H1 (cell line): ENCODE measurements around the gene PEX14. TPM values are rescaled to one million over a fixed set of nuclear protein-coding genes. Genes with fewer than 3 reads are reported as not detected.

ENCODE experiments used
- CTCF ChIA-PET: fragments of 300-600 bp; sonication (Branson Sonifier 250); formaldehyde crosslinking; loops from one replicate; lab custom pipeline; 2021; ENCODE audit not compliant: partially characterized antibody; lab: Charles Lee
- POLR2A ChIA-PET: fragments of 300-600 bp; sonication (Branson Sonifier 250); formaldehyde crosslinking; loops from one replicate; lab custom pipeline; 2021; ENCODE audit warnings: inconsistent platforms; ENCODE audit not compliant: partially characterized antibody; lab: Charles Lee
- DNase-seq, 2 experiments: peaks; one replicate each; pipeline versions ENCODE4 v3.0.0 to v3.0.0-alpha.2; 2010 to 2022; ENCODE audit warnings: low spot score in 2 of 2, low read depth in 1 of 2, mixed read lengths in 1 of 2
- FAIRE-seq: peaks from 2 replicates; lab custom pipeline; 2011; peaks lifted over from hg19 to GRCh38; lab: Jason Lieb, UNC
- H2AFZ ChIP-seq: 2 replicates; pipeline ENCODE4 v1.8.1; 2012; ENCODE audit warnings: low read length, inconsistent platforms
- H2AK5ac ChIP-seq: 2 replicates; pipeline ENCODE4 v1.6.1; 2013; ENCODE audit warnings: low read depth, low read length
- H2BK120ac ChIP-seq: replicated peaks from 2 replicates; pipeline ENCODE3; 2013; ENCODE audit warnings: low read depth, low read length, inconsistent platforms
- H2BK12ac ChIP-seq: 2 replicates; pipeline ENCODE4 v1.6.1; 2013; ENCODE audit warnings: low read depth, low read length
- H2BK15ac ChIP-seq: 2 replicates; pipeline ENCODE4 v1.6.1; 2013; ENCODE audit warnings: low read length
- H2BK20ac ChIP-seq: 2 replicates; pipeline ENCODE4 v1.6.1; 2013; ENCODE audit warnings: low read length
- H2BK5ac ChIP-seq: 2 replicates; pipeline ENCODE4 v1.6.1; 2013; ENCODE audit warnings: low read depth, low read length
- H3K14ac ChIP-seq: 2 replicates; pipeline ENCODE4 v1.6.1; 2013; ENCODE audit warnings: inconsistent platforms; ENCODE audit not compliant: insufficient read length
- H3K18ac ChIP-seq: 2 replicates; pipeline ENCODE4 v1.6.1; 2013; ENCODE audit warnings: low read length; ENCODE audit errors: extremely low read depth
- H3K23ac ChIP-seq: 2 replicates; pipeline ENCODE4 v1.6.1; 2013; ENCODE audit warnings: inconsistent platforms; ENCODE audit not compliant: insufficient read length
- H3K23me2 ChIP-seq: 2 replicates; pipeline ENCODE4 v1.6.1; 2013; ENCODE audit warnings: low read depth, low read length
- H3K27ac ChIP-seq: 2 replicates; pipeline ENCODE4 v1.6.1; 2011; ENCODE audit warnings: low read depth, low read length, inconsistent platforms
- H3K27me3 ChIP-seq, 4 experiments: replicated peaks in 1 of 4; 1 replicate in 1 of 4; 2 replicates in 3 of 4; pipeline versions ENCODE4 v1.6.1 to v1.8.1; 2011 to 2013; ENCODE audit warnings: low read length in 3 of 4, mild to moderate bottlenecking in 3 of 4, inconsistent platforms in 2 of 4, mixed read lengths in 2 of 4, moderate library complexity in 1 of 4; ENCODE audit not compliant: control insufficient read depth in 3 of 4, insufficient read depth in 3 of 4; ENCODE audit errors: extremely low read depth in 1 of 4
- H3K36me3 ChIP-seq, 4 experiments: 2 replicates each; pipeline versions ENCODE4 v1.6.1 to v1.8.1; 2011 to 2013; ENCODE audit warnings: mild to moderate bottlenecking in 4 of 4, low read length in 3 of 4, moderate library complexity in 2 of 4, control low read depth in 1 of 4, inconsistent platforms in 1 of 4; ENCODE audit not compliant: insufficient read depth in 4 of 4, control insufficient read depth in 2 of 4
- H3K4ac ChIP-seq: replicated peaks from 2 replicates; pipeline ENCODE3; 2013; ENCODE audit warnings: low read length, low read depth, mixed read lengths, inconsistent platforms; ENCODE audit not compliant: insufficient read length
- H3K4me1 ChIP-seq, 4 experiments: replicated peaks in 1 of 4; 1 replicate in 1 of 4; 2 replicates in 3 of 4; pipeline versions ENCODE4 v1.6.1 to v1.8.1; 2011 to 2013; ENCODE audit warnings: low read length in 3 of 4, inconsistent platforms in 2 of 4, mixed read lengths in 1 of 4; ENCODE audit not compliant: insufficient read depth in 4 of 4, control insufficient read depth in 3 of 4
- H3K4me2 ChIP-seq, 2 experiments: 2 replicates each; pipeline versions ENCODE4 v1.6.1 to v1.8.1; 2011 to 2013; ENCODE audit warnings: low read depth in 2 of 2, low read length in 2 of 2, control low read depth in 1 of 2, inconsistent platforms in 1 of 2, mild to moderate bottlenecking in 1 of 2; ENCODE audit not compliant: insufficient read depth in 1 of 2
- H3K4me3 ChIP-seq, 4 experiments: fragments of 200-600, 300-600 bp in 1 of 4; sonication (generic), shearing (Covaris generic), sonication (Bioruptor Twin) in 1 of 4; 2 replicates each; pipeline versions ENCODE4 v1.5.1 to v1.8.1; 2011 to 2016; ENCODE audit warnings: low read length in 4 of 4, low read depth in 3 of 4, control low read depth in 2 of 4, inconsistent platforms in 2 of 4, mild to moderate bottlenecking in 2 of 4, mixed read lengths in 1 of 4, moderate library complexity in 1 of 4; ENCODE audit not compliant: insufficient read depth in 2 of 4; ENCODE audit errors: extremely low read depth in 1 of 4
- H3K56ac ChIP-seq: replicated peaks from 2 replicates; pipeline ENCODE3; 2013; ENCODE audit warnings: low read depth, mild to moderate bottlenecking, mixed read lengths, low read length, inconsistent platforms; ENCODE audit not compliant: insufficient read length
- H3K79me1 ChIP-seq: 2 replicates; pipeline ENCODE4 v1.6.1; 2013; ENCODE audit warnings: low read depth, low read length, control low read depth
- H3K79me2 ChIP-seq, 2 experiments: 2 replicates each; pipeline versions ENCODE4 v1.6.1 to v1.8.1; 2012 to 2013; ENCODE audit warnings: low read length in 2 of 2, mild to moderate bottlenecking in 2 of 2, inconsistent platforms in 1 of 2; ENCODE audit not compliant: insufficient read depth in 2 of 2, control insufficient read depth in 1 of 2
- H3K9ac ChIP-seq, 4 experiments: replicated peaks in 1 of 4; 1 replicate in 1 of 4; 2 replicates in 3 of 4; pipeline versions ENCODE4 v1.6.1 to v1.8.1; 2011 to 2013; ENCODE audit warnings: low read depth in 3 of 4, low read length in 3 of 4, control low read depth in 2 of 4, mild to moderate bottlenecking in 2 of 4, moderate library complexity in 2 of 4, inconsistent platforms in 1 of 4; ENCODE audit errors: extremely low read depth in 1 of 4
- H3K9me3 ChIP-seq, 2 experiments: 2 replicates each; pipeline versions ENCODE4 v1.6.1 to v1.8.1; 2012 to 2013; ENCODE audit warnings: mild to moderate bottlenecking in 2 of 2, moderate library complexity in 2 of 2, control low read depth in 1 of 2, inconsistent platforms in 1 of 2, low read depth in 1 of 2, low read length in 1 of 2, mixed read lengths in 1 of 2; ENCODE audit not compliant: insufficient read depth in 2 of 2
- H4K20me1 ChIP-seq, 2 experiments: replicated peaks in 1 of 2; 2 replicates each; pipeline versions ENCODE3 to v1.8.1; 2011 to 2013; ENCODE audit warnings: inconsistent platforms in 2 of 2, low read length in 2 of 2, mild to moderate bottlenecking in 1 of 2; ENCODE audit not compliant: insufficient read depth in 2 of 2, control insufficient read depth in 1 of 2
- H4K5ac ChIP-seq: 2 replicates; pipeline ENCODE4 v1.6.1; 2013; ENCODE audit warnings: low read length, low read depth, mixed read lengths, inconsistent platforms; ENCODE audit not compliant: insufficient read length
- H4K8ac ChIP-seq: 2 replicates; pipeline ENCODE4 v1.8.0; 2013; ENCODE audit warnings: mild to moderate bottlenecking, moderate library complexity, low read length, inconsistent platforms; ENCODE audit not compliant: insufficient read depth; ENCODE audit errors: extremely low read depth
- H4K91ac ChIP-seq: replicated peaks from 2 replicates; pipeline ENCODE3; 2013; ENCODE audit warnings: low read length, mixed read lengths, inconsistent platforms; ENCODE audit not compliant: insufficient read length
- BCL11A ChIP-seq, 2 experiments: IDR thresholded peaks; one replicate each; pipeline ENCODE4 v1.6.1; 2011; ENCODE audit warnings: low read depth in 2 of 2, low read length in 2 of 2, mild to moderate bottlenecking in 2 of 2
- JUND ChIP-seq: IDR thresholded peaks from 2 replicates; pipeline ENCODE4 v1.6.1; 2011; ENCODE audit warnings: mild to moderate bottlenecking, improper control_type of control experiment, low read length
- MAFK ChIP-seq: IDR thresholded peaks from 2 replicates; pipeline ENCODE4 v1.6.1; 2012; ENCODE audit warnings: low read depth, mild to moderate bottlenecking, improper control_type of control experiment, low read length
- MAX ChIP-seq: IDR thresholded peaks from 2 replicates; pipeline ENCODE4 v1.6.1; 2012; ENCODE audit warnings: inconsistent platforms
- RAD21 ChIP-seq, 2 experiments: IDR thresholded peaks in 1 of 2; conservative IDR thresholded peaks in 1 of 2; 2 replicates each; pipeline ENCODE4 v1.6.1; 2011; ENCODE audit warnings: low read depth in 2 of 2, low read length in 2 of 2, improper control_type of control experiment in 1 of 2, inconsistent platforms in 1 of 2, mild to moderate bottlenecking in 1 of 2, moderate library complexity in 1 of 2
- SAP30 ChIP-seq: fragments of 300-600 bp; sonication (generic); IDR thresholded peaks from 2 replicates; pipeline ENCODE4 v1.7.1; 2012; ENCODE audit warnings: low read length, moderate library complexity, mild to moderate bottlenecking, inconsistent platforms; ENCODE audit not compliant: insufficient read depth, insufficient replicate concordance
- SIRT6 ChIP-seq: IDR thresholded peaks from one replicate; pipeline ENCODE4 v1.7.1; 2012; ENCODE audit warnings: low read length, inconsistent platforms
- SIX5 ChIP-seq: IDR thresholded peaks from 2 replicates; pipeline ENCODE4 v1.6.1; 2011; ENCODE audit warnings: mild to moderate bottlenecking, low read depth, low read length
- SUZ12 ChIP-seq: fragments of 200-600 bp; sonication (generic); IDR thresholded peaks from 2 replicates; pipeline ENCODE4 v1.6.1; 2012; ENCODE audit warnings: mild to moderate bottlenecking, inconsistent platforms, low read length, moderate library complexity, mixed read lengths
- ZNF274 ChIP-seq: IDR thresholded peaks from 2 replicates; pipeline ENCODE4 v1.7.0; 2012; ENCODE audit warnings: low read length, borderline replicate concordance; ENCODE audit errors: extremely low read depth
- WGBS, 2 experiments: shearing (Covaris generic) in 1 of 2; methylation state at CpG; one replicate each; pipeline versions ENCODE4 v1.1.6 to v1.1.7; 2013 to 2015; ENCODE audit warnings: low lambda C conversion rate in 2 of 2, mixed read lengths in 2 of 2, inconsistent platforms in 1 of 2, low coverage in 1 of 2, missing lambda C conversion rate in 1 of 2; ENCODE audit not compliant: insufficient replicate concordance in 2 of 2, insufficient coverage in 1 of 2, insufficient read length in 1 of 2; ENCODE audit errors: extremely low coverage in 1 of 2, missing lambda C conversion rate in 1 of 2; 5-methylcytosine and 5-hydroxymethylcytosine counted together
- polyA plus RNA-seq, 7 experiments: library from polyadenylated mRNA; depleted of rRNA in 3 of 7; stranded (reverse) in 5 of 7; unstranded in 2 of 7; fragments of >200 nt in 5 of 7; fragments of 200-250 nt in 2 of 7; gene quantifications; 1 replicate in 5 of 7; 2 replicates in 1 of 7; 4 replicates in 1 of 7; pipeline versions ENCODE4 v1.2.1 to v1.2.3, GENCODE V29; 2011 to 2013; ENCODE audit warnings: missing spikeins in 2 of 7, mixed read lengths in 2 of 7
- total RNA-seq: library from RNA; stranded (reverse); fragmentation: NEBNext Ultra II Directional; extraction: Animal tissue kit (Norgen Biotek cat#: 25700); gene quantifications from 2 replicates; pipeline ENCODE4 v1.2.1, GENCODE V29; 2021

The PEX14 gene
- total and polyA plus RNA-seq, 2 of the 8 experiments (the other 6 are each of a cell fraction or from before 2014, with no cell fraction given), result 13.0 to 19.8 TPM

- Histone ChIP-seq H2AK5ac (peak overlapping the region; percentile 86; the same call in 1 of the 2 replicates), H3K56ac (no peak overlapping the region), H4K91ac (no peak overlapping the region), H3K36me3 (no peaks in the 10 kb centered on the region), H2BK15ac (0 out of 2 replicates have a peak overlapping the region, but pooled peaks have one; percentile 61), H3K4me2 (no peak overlapping the region; a peak in 1 of 4 replicates), H3K14ac (no peak overlapping the region), H3K4me1 (peaks cover 4 to 31% (median 22%) of the 10 kb centered on the region in 4 experiments), H3K9me3 (no peaks in the 10 kb centered on the region), H3K23ac (no peak overlapping the region), H3K27ac (no peak overlapping the region), H2BK20ac (no peak overlapping the region), H4K5ac (no peak overlapping the region), H3K18ac (no peak overlapping the region), H2AFZ (no peak overlapping the region), H2BK12ac (no peak overlapping the region), H3K4ac (no peak overlapping the region), H4K20me1 (no peaks in the 10 kb centered on the region), H3K9ac (peak overlapping the region in 1 of 4 experiments; percentile 13; a peak in 1 of 7 replicates), H3K79me2 (no peaks in the 10 kb centered on the region), H3K79me1 (no peaks in the 10 kb centered on the region), H3K4me3 (no peak overlapping the region), H4K8ac (no peak overlapping the region), H2BK5ac (no peak overlapping the region), H2BK120ac (no peak overlapping the region), H3K27me3 (peaks cover 0 to 11% (median 9%) of the 10 kb centered on the region in 4 experiments; a peak in 5 of 7 replicates), H3K23me2 (no peaks in the 10 kb centered on the region; the same call in 1 of the 2 replicates)
- no peak for FAIRE-seq
- ChIA-PET POLR2A (no interaction called here), CTCF (interaction anchor here (0.6 to 1.9 kb wide), 3 partner anchors 11 to 78 kb away, joined by 4 to 5 read pairs (median 5); no protein-coding TSS in a partner anchor)
- TF ChIP-seq SIRT6, result no peak
- TF ChIP-seq SAP30, result no peak
- TF ChIP-seq SUZ12, result no peak
- no peak for TF ChIP-seq SIX5
- no peak for TF ChIP-seq BCL11A (IDR thresholded peaks at IDR 0.05; ENCODE audit: low read depth in 2 of 2, low read length in 2 of 2)
- no peak for TF ChIP-seq JUND
- TF ChIP-seq MAX, result no peak
- no peak for TF ChIP-seq RAD21 (IDR thresholded peaks at IDR 0.05 in 1 of 2, conservative IDR thresholded peaks at IDR 0.05 in 1 of 2; ENCODE audit: low read depth in 2 of 2, low read length in 2 of 2)
- no peak for TF ChIP-seq MAFK
- TF ChIP-seq ZNF274, result no peak
- 89% methylated on average over 9 of the region's 10 CpGs; no CpG with 5 or more reads in 1 of the 2 experiments for WGBS, 2 experiments
- no peak for DNase-seq
These were observed 158.7 kb downstream of the PEX14 start for GRCh38 chr1:10633416-10633815.
